HEK293 (cell line): ENCODE measurements around the gene TRPM6.

Source experiments
- CTCF ChIA-PET: fragments of 350-600 bp; formaldehyde crosslinking; extraction: SDS; loops from one replicate; lab custom pipeline; 2021; ENCODE audit warnings: antibody characterized with exemption; lab: Yijun Ruan, JAX
- POLR2A ChIA-PET: fragments of 300-600 bp; formaldehyde crosslinking; extraction: SDS; loops from one replicate; lab custom pipeline; 2020; ENCODE audit warnings: antibody characterized with exemption, inconsistent platforms; lab: Yijun Ruan, JAX
- H3K27ac ChIP-seq: fragments of 200-500 bp; sonication (Bioruptor generic); 2 replicates; pipeline ENCODE4 v1.5.1; 2014; ENCODE audit warnings: low read depth, low read length, control low read depth, inconsistent platforms; ENCODE audit errors: extremely low read depth
- H3K36me3 ChIP-seq, 2 experiments: fragments of 200-500 bp in 1 of 2; sonication (Bioruptor generic) in 1 of 2; 1 replicate in 1 of 2; 2 replicates in 1 of 2; pipeline ENCODE4 v1.5.1; 2014 to 2017; ENCODE audit warnings: inconsistent platforms in 2 of 2, low read length in 2 of 2; ENCODE audit not compliant: control insufficient read depth in 2 of 2, insufficient read depth in 1 of 2
- H3K4me1 ChIP-seq: fragments of 200-500 bp; sonication (Bioruptor generic); 2 replicates; pipeline ENCODE4 v1.5.1; 2014; ENCODE audit warnings: mild to moderate bottlenecking, low read length, inconsistent platforms; ENCODE audit not compliant: control insufficient read depth, insufficient read depth
- H3K4me3 ChIP-seq: 2 replicates; pipeline ENCODE4 v1.5.1; 2011; ENCODE audit warnings: low read depth, mild to moderate bottlenecking, control low read depth, low read length, moderate library complexity
- H3K9me3 ChIP-seq: fragments of 200-500 bp; sonication (Bioruptor generic); 2 replicates; pipeline ENCODE4 v1.5.1; 2014; ENCODE audit warnings: low read depth, low read length, inconsistent platforms; ENCODE audit not compliant: control insufficient read depth, insufficient read depth
- GLI4 ChIP-seq: fragments of 450-650 bp; formaldehyde crosslinking; IDR thresholded peaks from 2 replicates; pipeline ENCODE4 v1.5.1; 2016; ENCODE audit warnings: missing biosample characterization, missing genetic modification characterization
- HOXD13 ChIP-seq: sonication (generic); formaldehyde crosslinking; IDR thresholded peaks from 2 replicates; pipeline ENCODE4 v1.8.0; 2022; ENCODE audit warnings: missing genetic modification reagents, borderline replicate concordance
- KLF1 ChIP-seq: fragments of 450-650 bp; formaldehyde crosslinking; IDR thresholded peaks from 2 replicates; pipeline ENCODE4 v1.5.1; 2016; ENCODE audit warnings: missing biosample characterization, missing genetic modification characterization
- OSR2 ChIP-seq: fragments of 450-650 bp; formaldehyde crosslinking; IDR thresholded peaks from 2 replicates; pipeline ENCODE4 v1.5.1; 2016; ENCODE audit warnings: missing biosample characterization, missing genetic modification characterization
- OVOL3 ChIP-seq: fragments of 450-650 bp; formaldehyde crosslinking; IDR thresholded peaks from 2 replicates; pipeline ENCODE4 v1.5.1; 2016; ENCODE audit warnings: missing biosample characterization, missing genetic modification characterization
- SCRT2 ChIP-seq: fragments of 450-650 bp; formaldehyde crosslinking; IDR thresholded peaks from 2 replicates; pipeline ENCODE4 v1.5.1; 2016; ENCODE audit warnings: missing biosample characterization, missing genetic modification characterization
- SETDB1 ChIP-seq: IDR thresholded peaks from one replicate; pipeline ENCODE4 v1.6.1; 2017; ENCODE audit warnings: mild to moderate bottlenecking, low read length, moderate library complexity, mixed read lengths; ENCODE audit not compliant: insufficient read length
- TRIM28 ChIP-seq: IDR thresholded peaks from 2 replicates; pipeline ENCODE4 v1.6.1; 2011; ENCODE audit warnings: low read length, control low read depth, borderline replicate concordance
- ZNF112 ChIP-seq: fragments of 450-650 bp; formaldehyde crosslinking; IDR thresholded peaks from 2 replicates; pipeline ENCODE4 v1.5.0; 2017; ENCODE audit warnings: missing biosample characterization, missing genetic modification characterization
- ZNF302 ChIP-seq: fragments of 450-650 bp; formaldehyde crosslinking; IDR thresholded peaks from 2 replicates; pipeline ENCODE4 v1.5.1; 2016; ENCODE audit warnings: missing biosample characterization, missing genetic modification characterization, low read depth
- ZNF37A ChIP-seq: fragments of 450-650 bp; IDR thresholded peaks from 2 replicates; pipeline ENCODE4 v1.5.1; 2018; ENCODE audit warnings: missing biosample characterization, missing genetic modification characterization
- ZNF473 ChIP-seq: fragments of 450-650 bp; formaldehyde crosslinking; IDR thresholded peaks from 2 replicates; pipeline ENCODE4 v1.5.1; 2017; ENCODE audit warnings: missing biosample characterization, missing genetic modification characterization
- ZNF514 ChIP-seq: fragments of 450-650 bp; formaldehyde crosslinking; IDR thresholded peaks from 2 replicates; pipeline ENCODE4 v1.5.1; 2016; ENCODE audit warnings: missing biosample characterization, missing genetic modification characterization
- ZNF549 ChIP-seq: fragments of 450-650 bp; IDR thresholded peaks from 2 replicates; pipeline ENCODE4 v1.5.1; 2018; ENCODE audit warnings: missing biosample characterization, missing genetic modification characterization, mild to moderate bottlenecking, inconsistent platforms, moderate library complexity
- ZNF792 ChIP-seq: fragments of 450-650 bp; formaldehyde crosslinking; IDR thresholded peaks from 2 replicates; pipeline ENCODE4 v1.5.1; 2016; ENCODE audit warnings: missing biosample characterization, missing genetic modification characterization
- ZNF837 ChIP-seq: fragments of 450-650 bp; formaldehyde crosslinking; IDR thresholded peaks from 2 replicates; pipeline ENCODE4 v1.5.1; 2016; ENCODE audit warnings: missing biosample characterization, missing genetic modification characterization
- ZNF843 ChIP-seq: fragments of 450-650 bp; formaldehyde crosslinking; IDR thresholded peaks from 2 replicates; pipeline ENCODE4 v1.5.1; 2016; ENCODE audit warnings: missing biosample characterization, missing genetic modification characterization
- ZXDB ChIP-seq: fragments of 450-650 bp; formaldehyde crosslinking; IDR thresholded peaks from 2 replicates; pipeline ENCODE4 v1.5.1; 2016; ENCODE audit warnings: missing biosample characterization, missing genetic modification characterization
- TF ChIP-seq, protein P1 (sequence below): fragments of 450-650 bp; formaldehyde crosslinking; conservative IDR thresholded peaks from 2 replicates; pipeline ENCODE4 v1.5.1; 2016; ENCODE audit warnings: low read depth, missing biosample characterization, missing genetic modification characterization
- TF ChIP-seq, protein P2 (sequence below): fragments of 450-650 bp; formaldehyde crosslinking; IDR thresholded peaks from 2 replicates; pipeline ENCODE4 v1.5.1; 2016; ENCODE audit warnings: missing biosample characterization, missing genetic modification characterization
- TF ChIP-seq, protein P3 (sequence below): fragments of 450-650 bp; formaldehyde crosslinking; optimal IDR thresholded peaks from 2 replicates; pipeline ENCODE3; 2016; ENCODE audit warnings: missing biosample characterization, mild to moderate bottlenecking, missing genetic modification characterization

Gene TRPM6

DNA sequence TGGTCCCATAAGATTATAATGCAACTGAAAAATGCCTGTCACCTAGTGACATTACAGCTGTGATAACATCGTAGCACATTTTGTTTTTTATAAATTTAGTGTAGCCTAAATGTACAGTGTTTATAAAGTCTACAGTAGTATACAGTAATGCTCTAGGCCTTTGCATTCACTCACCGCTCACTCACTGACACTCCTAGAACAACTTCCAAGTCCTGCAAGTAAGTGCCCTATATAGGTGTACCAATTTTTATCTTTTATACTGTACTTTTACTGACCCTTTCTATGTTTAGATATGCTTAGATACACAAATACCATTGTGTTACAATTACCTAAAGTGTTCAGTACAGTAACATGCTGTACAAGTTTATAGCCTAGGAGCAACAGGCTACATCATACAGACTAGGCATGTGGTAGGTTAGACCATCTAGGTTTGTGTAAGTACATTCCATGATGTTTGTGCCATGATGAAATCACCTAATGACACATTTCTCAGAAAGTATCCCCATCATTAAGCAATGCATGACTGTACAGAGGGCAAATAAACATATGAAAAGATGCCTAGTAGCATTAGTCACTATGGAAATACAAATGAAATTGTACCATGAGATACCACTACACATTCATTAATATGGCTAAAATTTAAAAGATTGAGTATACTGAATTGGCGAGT, 127.6 kb downstream of the TRPM6 start:
- POLR2A ChIA-PET, result no interaction called here
- H3K27ac ChIP-seq, result no peak overlapping the region

DNA sequence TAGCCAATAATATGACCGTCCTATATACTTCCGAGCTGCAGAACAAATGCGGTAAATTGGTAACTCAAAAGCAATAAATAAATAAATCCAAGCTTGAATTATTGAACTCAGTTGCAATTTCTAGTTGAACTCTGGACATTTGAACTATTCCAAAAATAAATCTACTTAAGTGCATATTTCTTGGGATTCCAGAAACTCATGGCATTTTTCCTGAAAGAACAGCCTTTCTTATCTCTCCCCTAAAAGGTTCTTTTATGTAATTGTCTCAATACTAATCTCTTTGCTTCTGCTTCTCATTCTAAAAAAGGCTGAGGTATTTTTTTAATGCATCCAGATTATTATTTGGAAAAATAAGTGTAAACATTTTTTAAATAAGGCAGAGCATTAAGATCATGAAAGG, 131.7 kb downstream of the TRPM6 start:
- no peak overlapping the region for H3K27ac ChIP-seq
- no peaks in the 10 kb centered on the region for H3K36me3 ChIP-seq
- no peaks in the 10 kb centered on the region for H3K9me3 ChIP-seq
- no peaks in the 10 kb centered on the region for H3K4me1 ChIP-seq
- CTCF ChIA-PET, result no interaction called here
- POLR2A ChIA-PET, result no interaction called here
- TF ChIP-seq SETDB1 (no peak), ZNF473 (tag by site-specific recombination) (no peak), ZNF302 (no peak), OSR2 (no peak), OVOL3 (tag by site-specific recombination) (no peak), ZNF514 (no peak), KLF1 (tag by site-specific recombination) (no peak), GLI4 (tag by site-specific recombination) (no peak), ZNF37A (tag by site-specific recombination) (no peak), ZNF843 (tag by site-specific recombination) (no peak), ZNF549 (tag by site-specific recombination) (no peak), TRIM28 (no peak), ZNF112 (tag by site-specific recombination) (no peak), ZNF837 (no peak), ZXDB (tag by site-specific recombination) (no peak), ZNF792 (no peak), HOXD13 (no peak)
- TF ChIP-seq, protein P1, sequence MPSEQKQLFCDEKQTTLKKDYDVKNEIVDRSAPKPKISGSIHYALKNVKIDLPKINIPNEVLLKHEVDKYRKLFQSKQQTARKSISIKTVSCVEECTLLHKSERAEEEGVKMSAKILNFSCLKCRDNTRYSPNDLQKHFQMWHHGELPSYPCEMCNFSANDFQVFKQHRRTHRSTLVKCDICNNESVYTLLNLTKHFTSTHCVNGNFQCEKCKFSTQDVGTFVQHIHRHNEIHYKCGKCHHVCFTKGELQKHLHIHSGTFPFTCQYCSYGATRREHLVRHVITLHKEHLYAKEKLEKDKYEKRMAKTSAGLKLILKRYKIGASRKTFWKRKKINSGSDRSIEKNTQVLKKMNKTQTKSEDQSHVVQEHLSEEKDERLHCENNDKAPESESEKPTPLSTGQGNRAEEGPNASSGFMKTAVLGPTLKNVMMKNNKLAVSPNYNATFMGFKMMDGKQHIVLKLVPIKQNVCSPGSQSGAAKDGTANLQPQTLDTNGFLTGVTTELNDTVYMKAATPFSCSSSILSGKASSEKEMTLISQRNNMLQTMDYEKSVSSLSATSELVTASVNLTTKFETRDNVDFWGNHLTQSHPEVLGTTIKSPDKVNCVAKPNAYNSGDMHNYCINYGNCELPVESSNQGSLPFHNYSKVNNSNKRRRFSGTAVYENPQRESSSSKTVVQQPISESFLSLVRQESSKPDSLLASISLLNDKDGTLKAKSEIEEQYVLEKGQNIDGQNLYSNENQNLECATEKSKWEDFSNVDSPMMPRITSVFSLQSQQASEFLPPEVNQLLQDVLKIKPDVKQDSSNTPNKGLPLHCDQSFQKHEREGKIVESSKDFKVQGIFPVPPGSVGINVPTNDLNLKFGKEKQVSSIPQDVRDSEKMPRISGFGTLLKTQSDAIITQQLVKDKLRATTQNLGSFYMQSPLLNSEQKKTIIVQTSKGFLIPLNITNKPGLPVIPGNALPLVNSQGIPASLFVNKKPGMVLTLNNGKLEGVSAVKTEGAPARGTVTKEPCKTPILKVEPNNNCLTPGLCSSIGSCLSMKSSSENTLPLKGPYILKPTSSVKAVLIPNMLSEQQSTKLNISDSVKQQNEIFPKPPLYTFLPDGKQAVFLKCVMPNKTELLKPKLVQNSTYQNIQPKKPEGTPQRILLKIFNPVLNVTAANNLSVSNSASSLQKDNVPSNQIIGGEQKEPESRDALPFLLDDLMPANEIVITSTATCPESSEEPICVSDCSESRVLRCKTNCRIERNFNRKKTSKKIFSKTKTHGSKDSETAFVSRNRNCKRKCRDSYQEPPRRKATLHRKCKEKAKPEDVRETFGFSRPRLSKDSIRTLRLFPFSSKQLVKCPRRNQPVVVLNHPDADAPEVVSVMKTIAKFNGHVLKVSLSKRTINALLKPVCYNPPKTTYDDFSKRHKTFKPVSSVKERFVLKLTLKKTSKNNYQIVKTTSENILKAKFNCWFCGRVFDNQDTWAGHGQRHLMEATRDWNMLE (tag by site-specific recombination), result no peak
- TF ChIP-seq, protein P2, sequence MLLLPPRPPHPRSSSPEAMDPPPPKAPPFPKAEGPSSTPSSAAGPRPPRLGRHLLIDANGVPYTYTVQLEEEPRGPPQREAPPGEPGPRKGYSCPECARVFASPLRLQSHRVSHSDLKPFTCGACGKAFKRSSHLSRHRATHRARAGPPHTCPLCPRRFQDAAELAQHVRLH (tag by site-specific recombination), result no peak
- TF ChIP-seq, all 188 proteins: peak for 0
- no peak overlapping the region for H3K4me3 ChIP-seq

More for the DNA sequence above, 127.6 kb downstream of the TRPM6 start:
- 0 out of 2 replicates have a peak, but pooled peaks have one; percentile 22 for TF ChIP-seq SCRT2 (tag by site-specific recombination)
- TF ChIP-seq, protein P3, sequence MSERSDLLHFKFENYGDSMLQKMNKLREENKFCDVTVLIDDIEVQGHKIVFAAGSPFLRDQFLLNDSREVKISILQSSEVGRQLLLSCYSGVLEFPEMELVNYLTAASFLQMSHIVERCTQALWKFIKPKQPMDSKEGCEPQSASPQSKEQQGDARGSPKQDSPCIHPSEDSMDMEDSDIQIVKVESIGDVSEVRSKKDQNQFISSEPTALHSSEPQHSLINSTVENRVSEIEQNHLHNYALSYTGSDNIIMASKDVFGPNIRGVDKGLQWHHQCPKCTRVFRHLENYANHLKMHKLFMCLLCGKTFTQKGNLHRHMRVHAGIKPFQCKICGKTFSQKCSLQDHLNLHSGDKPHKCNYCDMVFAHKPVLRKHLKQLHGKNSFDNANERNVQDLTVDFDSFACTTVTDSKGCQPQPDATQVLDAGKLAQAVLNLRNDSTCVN (tag by site-specific recombination), result no peak
- no peak overlapping the region for H3K4me3 ChIP-seq
- H3K4me1 ChIP-seq, result no peaks in the 10 kb centered on the region
- no peaks in the 10 kb centered on the region for H3K36me3 ChIP-seq
- CTCF ChIA-PET, result no interaction called here
- no peaks in the 10 kb centered on the region for H3K9me3 ChIP-seq
